ENCODE measurements around the gene METTL22.

The METTL22 gene

GRCh38 chr16:8656376-8656775 lies 34.9 kb downstream of the METTL22 start:
- H3K4me3 ChIP-seq (replicated peaks in 1 of 2; ENCODE audit: low read depth in 2 of 2, low read length in 2 of 2) = no peak overlapping the region
- no peak for DNase-seq (ENCODE audit: low read depth in 2 of 2)
- no peak for TF ChIP-seq CTCF (IDR thresholded peaks at IDR 0.05; ENCODE audit: low read depth, low read length)

GRCh38 chr16:8660841-8661301 lies 39.4 kb downstream of the METTL22 start:
- H3K4me3 ChIP-seq (replicated peaks in 1 of 2; ENCODE audit: low read depth in 2 of 2, low read length in 2 of 2) = no peak overlapping the region
- DNase-seq (ENCODE audit: low read depth in 2 of 2) = peak; percentile 64 to 68
- peak; percentile 70 for TF ChIP-seq CTCF (IDR thresholded peaks at IDR 0.05; ENCODE audit: low read depth, low read length)

- no peak for DNase-seq (ENCODE audit: low read depth in 2 of 2)
- no peak overlapping the region for H3K4me3 ChIP-seq (replicated peaks in 1 of 2; ENCODE audit: low read depth in 2 of 2, low read length in 2 of 2)
- TF ChIP-seq CTCF (IDR thresholded peaks at IDR 0.05; ENCODE audit: low read depth, low read length) = no peak
These were observed 40.2 kb downstream of the METTL22 start for GRCh38 chr16:8661703-8662102.

GRCh38 chr16:8663192-8664089 lies 41.9 kb downstream of the METTL22 start:
- TF ChIP-seq CTCF (IDR thresholded peaks at IDR 0.05; ENCODE audit: low read depth, low read length) = no peak

GRCh38 chr16:8665529-8665928 lies 44.0 kb downstream of the METTL22 start:
- TF ChIP-seq CTCF (IDR thresholded peaks at IDR 0.05; ENCODE audit: low read depth, low read length) = no peak
- no peak overlapping the region for H3K4me3 ChIP-seq (replicated peaks in 1 of 2; ENCODE audit: low read depth in 2 of 2, low read length in 2 of 2)
- DNase-seq (ENCODE audit: low read depth in 2 of 2) = no peak

More at GRCh38 chr16:8663192-8664089, 41.9 kb downstream of the METTL22 start:
- H3K4me3 ChIP-seq (replicated peaks in 1 of 2; ENCODE audit: low read depth in 2 of 2, low read length in 2 of 2) = no peak overlapping the region
- no peak for DNase-seq (ENCODE audit: low read depth in 2 of 2)

- no peak overlapping the region for H3K4me3 ChIP-seq (replicated peaks in 1 of 2; ENCODE audit: low read depth in 2 of 2, low read length in 2 of 2)
- DNase-seq (ENCODE audit: low read depth in 2 of 2) = no peak
- TF ChIP-seq CTCF (IDR thresholded peaks at IDR 0.05; ENCODE audit: low read depth, low read length) = no peak
These were observed 46.0 kb downstream of the METTL22 start for GRCh38 chr16:8667492-8667891.
